ENCODE data around the gene KIAA0232.

Gene KIAA0232, protein sequence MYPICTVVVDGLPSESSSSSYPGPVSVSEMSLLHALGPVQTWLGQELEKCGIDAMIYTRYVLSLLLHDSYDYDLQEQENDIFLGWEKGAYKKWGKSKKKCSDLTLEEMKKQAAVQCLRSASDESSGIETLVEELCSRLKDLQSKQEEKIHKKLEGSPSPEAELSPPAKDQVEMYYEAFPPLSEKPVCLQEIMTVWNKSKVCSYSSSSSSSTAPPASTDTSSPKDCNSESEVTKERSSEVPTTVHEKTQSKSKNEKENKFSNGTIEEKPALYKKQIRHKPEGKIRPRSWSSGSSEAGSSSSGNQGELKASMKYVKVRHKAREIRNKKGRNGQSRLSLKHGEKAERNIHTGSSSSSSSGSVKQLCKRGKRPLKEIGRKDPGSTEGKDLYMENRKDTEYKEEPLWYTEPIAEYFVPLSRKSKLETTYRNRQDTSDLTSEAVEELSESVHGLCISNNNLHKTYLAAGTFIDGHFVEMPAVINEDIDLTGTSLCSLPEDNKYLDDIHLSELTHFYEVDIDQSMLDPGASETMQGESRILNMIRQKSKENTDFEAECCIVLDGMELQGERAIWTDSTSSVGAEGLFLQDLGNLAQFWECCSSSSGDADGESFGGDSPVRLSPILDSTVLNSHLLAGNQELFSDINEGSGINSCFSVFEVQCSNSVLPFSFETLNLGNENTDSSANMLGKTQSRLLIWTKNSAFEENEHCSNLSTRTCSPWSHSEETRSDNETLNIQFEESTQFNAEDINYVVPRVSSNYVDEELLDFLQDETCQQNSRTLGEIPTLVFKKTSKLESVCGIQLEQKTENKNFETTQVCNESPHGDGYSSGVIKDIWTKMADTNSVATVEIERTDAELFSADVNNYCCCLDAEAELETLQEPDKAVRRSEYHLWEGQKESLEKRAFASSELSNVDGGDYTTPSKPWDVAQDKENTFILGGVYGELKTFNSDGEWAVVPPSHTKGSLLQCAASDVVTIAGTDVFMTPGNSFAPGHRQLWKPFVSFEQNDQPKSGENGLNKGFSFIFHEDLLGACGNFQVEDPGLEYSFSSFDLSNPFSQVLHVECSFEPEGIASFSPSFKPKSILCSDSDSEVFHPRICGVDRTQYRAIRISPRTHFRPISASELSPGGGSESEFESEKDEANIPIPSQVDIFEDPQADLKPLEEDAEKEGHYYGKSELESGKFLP (N-terminal part only)

DNA sequence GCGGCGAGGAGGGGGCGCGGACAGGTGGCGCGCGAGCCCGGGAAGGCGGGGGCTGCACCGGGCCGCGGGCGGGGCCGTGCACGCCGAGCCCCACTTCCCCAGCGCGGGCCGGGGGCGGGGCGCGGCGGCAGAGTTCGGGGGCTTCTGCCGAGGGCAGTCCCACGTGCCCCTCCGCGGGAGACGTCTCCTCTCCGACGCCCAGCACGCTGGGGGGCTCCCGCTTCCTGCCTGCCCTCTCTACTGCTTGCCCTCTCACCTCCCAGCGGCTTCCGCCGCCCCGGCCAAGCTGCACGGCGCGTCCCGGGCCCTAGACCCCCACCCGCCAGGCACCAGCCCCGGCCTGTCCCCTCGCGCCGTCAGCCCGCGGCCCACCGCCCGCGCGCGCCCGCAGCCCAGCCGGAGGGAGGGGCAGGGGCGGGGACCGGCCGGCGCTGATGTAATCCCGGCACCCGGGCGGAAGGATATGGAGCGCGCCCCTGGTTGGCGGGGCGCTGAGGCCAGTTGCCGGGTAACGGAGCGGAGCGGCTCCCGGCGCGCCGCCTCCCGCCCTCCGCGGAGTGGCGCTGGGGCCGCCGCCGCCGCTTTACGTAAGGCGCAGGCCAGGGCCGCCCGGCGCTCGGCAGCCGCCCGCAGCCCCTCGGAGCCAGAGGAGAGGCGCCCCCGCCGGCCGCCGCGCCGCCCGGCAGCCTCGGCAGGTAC is at the start of gene KIAA0232:
TSS of gene KIAA0232 (plus strand) at position 581 of the 699 bp plus-strand sequence. CDS start 41,727 bp downstream, outside the sequence.
- peak; percentile 73 for DNase-seq

DNA sequence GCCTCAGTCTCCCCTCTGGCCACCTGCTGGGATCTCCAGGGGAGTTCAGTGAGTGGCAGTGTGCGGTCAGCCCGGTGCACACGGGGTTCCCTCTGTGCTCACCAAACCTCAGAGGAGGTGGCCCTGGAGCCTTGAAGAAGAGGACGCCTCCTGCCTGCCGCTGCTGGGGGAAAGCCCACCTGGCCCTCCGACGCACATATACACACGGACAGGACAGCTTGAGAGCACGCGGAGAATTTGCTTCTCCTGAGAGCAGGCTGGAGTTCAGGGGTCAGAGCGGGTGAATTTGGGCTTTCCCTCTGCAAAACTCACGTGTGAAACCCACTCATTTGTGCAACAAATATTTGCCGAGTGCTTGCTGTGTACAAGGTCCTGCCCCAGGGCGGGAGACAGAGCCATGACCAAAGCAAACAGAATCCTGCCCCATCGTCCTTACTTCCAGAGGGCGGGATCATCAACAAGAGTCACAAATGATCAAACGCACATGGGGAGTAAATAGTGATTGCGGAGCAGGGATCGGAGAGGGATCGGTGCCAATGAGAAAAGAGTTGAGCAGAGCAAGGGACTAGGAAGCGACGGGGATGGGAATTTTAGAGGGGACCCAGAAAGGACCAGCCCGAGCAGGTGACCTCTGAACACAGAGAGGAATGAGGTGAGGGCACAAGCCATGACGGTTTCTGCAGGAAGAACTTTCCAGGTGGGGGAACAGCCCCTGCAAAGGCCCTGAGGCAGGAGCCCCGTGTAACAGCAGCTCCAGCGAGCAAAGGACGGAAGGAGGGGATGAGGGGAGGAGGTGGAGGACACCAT is 49.0 kb upstream of the KIAA0232 start:
- DNase-seq, result no peak

DNA sequence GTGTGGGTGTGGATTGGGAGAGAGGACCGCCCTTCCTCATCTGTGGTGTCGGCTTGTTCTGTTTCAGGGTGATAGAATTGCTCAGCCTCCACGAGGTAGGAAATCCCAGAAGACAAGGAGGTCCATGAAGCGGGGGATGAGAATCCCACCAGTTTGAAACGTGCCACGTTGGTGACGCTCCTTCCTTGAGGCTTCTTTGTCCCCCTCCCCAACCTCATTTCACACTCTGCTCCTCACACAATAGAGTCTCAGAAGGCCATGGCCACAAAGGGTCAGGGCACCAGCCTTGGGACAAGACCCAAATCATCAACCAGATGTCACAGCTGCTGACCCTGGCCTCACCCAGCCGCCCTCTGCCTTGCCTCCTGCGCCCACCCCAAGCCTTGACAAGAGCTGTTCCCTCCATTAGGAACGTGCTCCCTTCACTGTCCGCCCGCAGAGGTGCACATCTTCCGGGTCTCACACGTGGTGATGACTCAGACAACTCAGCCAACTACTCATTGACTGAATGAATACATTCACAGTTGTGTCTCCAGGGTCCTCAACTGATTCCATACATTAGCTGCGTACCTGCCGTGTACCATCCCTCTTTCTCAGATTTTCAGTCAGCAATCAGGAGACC is 48.3 kb upstream of the KIAA0232 start:
- DNase-seq, result no peak

DNA sequence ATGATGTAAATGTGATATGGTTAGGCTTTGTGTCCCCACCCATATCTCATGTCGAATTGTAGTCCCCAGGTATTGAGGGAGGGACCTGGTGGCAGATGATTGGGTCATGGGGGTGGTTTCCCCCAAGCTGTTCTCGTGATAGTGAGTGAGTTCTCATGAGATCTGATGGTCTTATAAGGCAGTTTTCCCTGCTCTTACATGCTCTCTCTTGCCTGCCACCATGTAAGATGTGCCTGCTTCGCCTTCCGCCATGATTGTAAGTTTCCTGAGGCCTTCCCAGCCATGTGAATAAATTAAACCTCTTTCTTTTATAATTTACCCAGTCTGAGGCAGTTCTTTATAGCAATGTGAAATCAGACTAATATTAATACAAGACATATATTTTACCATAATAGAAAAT is 42.6 kb upstream of the KIAA0232 start:
- no peak for DNase-seq

DNA sequence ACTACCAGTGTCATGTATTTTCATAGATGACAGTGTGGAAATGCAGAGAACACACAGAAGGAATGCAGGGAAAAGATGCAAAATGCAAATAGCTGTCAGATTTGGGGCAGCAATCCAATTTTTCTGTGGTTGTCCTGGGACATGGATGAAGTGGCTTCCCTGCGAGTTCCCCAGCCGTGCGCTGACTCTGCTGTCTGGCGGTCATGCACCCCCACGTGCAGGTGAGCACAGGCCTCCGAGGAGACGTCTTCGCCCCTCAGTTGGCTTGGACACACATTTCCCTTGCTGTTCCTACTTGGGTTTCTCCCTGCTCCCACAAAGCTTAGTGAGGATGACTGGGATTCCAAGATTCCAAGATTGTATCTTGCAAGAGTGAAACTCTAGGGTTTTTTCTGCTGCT is 42.2 kb upstream of the KIAA0232 start:
- DNase-seq, result no peak

DNA sequence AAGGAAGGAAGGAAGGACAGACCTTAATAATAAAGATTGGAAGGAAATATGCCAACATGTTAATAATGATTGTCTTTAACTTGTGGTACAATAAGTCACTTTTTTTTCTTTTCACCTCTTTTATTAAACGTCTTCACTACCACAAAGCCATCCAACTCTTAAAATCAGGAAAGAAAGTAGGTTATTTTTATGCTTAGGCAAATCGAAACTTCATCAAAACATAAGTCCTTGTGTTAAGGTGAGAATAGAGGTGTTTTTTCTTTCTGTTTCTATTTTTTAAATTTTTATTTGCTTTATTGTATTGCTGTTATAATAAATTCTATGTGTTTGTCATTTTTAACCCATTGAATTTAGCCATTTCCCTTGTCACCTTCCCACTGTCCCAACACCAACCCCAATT is 40.0 kb upstream of the KIAA0232 start:
- no peak for DNase-seq

DNA sequence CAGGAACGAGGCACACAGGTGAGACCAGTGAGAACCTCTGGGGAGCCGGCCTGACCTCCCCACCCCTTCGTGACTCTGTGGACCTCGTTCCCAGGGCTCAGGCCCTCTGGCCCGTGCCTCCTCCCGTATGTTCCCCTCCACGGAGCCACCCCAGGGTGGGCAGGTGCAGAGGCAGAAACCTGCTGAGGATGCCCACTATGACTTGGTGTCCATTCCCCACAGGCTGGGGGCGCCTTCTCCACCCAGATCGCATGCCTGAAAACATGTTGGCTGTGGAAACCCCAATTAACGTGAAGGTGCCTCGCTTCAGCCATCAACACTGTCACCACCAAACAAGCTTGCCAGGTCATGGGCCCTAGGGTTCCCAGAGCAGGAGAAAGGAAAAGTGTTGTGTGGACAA is 39.5 kb upstream of the KIAA0232 start:
- DNase-seq, result no peak

DNA sequence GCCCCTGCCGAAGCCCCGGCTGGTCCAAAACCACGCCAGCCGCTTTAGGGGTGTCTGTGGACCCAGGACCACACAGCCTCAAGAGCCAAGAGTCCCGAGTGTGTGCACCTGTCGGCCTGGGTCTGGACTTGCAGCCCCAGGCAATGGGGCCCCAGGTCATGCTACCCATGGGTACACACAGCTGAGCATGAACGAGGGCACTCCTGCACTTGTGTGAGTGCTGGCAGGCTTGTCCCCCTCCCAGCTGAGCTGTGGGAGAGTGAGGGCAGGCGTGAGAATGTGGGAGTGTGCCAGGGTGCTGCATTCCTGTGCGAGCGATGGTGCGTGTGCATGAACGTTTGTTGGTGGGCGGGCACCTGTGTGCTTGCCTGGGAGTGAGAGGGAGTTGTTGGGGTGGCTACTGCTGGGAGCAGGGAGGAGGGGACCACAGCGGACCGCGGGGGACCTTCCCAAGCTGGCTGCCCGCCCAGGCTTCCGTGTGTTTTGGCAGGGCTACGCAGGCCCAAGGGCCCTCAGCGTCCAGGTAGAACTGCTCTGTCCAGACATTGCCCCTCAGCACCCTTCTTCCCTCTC is 35.7 kb upstream of the KIAA0232 start:
- DNase-seq, result no peak

DNA sequence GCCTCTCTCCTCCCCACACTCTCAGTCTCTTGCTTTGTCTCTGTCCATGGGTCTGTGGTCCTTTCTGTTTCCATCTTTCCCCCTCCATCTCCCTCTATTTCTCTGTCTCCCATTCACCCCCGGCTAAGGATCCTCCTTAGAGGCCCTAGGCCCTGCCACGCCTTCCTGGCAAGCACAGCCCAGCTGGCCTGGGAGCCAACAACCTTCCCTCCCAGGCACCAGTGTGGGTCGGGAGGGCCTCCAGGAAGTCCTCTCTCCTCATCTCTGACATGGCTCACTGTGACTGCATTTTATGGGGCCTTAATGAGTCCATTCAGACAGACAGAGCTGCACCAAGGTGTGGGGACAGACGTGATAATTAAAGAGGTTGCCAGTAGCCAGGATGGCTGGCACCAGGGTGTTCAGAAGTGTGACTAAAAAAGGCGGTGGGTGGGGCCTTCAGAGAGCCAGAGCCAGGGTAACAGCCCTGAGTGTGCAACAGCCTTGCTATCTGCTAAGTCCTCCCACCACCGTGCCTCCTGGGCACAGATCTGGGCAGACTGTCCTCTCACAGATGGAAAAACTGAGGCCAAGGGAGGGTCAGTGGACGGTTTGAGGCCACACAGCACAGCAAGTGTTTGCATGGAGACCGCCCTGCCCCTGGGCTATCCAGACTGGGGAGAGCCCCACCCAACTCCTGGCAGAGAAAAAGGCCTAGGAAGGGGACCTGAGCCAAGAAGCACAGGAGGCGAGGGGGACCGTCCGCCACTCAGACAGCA is 35.1 kb upstream of the KIAA0232 start:
- DNase-seq, result no peak

DNA sequence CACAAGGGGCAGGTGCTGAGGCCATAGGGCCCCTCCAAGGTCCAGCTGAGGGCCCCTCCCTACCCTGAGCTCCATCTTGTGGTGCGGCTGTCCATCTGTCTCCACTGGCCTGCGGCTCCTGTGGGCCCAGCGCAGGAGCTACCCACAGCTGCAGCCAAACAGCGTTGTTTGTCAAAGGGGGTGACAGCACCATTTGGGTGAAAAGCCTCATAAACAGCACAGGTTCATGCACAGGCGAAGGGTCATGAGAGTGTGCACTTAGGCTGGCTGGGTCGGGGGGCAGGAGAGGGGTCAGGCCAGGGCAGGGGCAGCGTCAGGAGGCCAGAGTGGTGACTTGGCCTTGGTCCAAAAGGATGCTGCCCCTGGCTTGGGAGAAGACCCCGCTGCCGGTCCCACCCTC is 34.2 kb upstream of the KIAA0232 start:
- DNase-seq, result no peak

DNA sequence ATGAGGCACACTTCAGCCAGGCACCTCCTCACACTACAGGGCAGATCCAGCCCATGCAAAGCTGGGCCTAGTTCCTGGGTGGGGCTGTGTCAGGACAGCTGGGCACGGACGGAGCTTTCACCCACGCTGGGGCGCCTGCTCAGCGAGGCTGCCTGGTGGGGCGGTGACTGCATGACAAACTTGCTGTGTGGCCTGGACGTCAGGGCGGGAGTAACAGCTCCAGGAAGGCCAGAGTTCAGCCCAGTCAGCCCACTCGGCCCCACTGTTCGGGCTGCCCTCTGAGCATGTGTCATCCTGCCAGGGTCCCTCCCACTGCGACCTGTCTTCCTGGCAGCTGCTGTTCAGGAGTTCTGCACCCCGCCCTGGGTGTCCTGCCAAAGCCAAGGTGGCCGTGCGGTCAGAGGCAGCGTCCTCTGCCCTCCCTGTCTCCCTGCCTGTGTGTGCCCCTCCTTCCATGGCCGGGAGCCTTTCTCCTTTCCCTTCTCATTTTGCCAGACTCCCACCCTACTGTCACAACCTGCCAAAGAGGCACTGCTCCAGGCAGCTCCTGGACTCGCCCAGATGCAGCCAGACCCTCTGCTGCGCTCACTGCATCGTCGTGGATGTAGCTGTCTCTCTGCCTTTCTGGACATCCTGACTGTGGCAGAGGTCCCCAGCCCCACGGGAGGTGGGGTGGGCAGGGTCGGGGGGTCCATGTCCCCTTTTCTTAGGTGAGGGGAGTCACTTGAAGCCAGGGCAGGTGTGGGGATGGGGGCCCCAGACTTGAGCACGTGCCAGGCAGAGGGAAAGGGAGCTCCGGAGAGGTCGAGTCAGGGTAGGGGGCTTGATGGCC is 33.0 kb upstream of the KIAA0232 start:
- no peak for DNase-seq

DNA sequence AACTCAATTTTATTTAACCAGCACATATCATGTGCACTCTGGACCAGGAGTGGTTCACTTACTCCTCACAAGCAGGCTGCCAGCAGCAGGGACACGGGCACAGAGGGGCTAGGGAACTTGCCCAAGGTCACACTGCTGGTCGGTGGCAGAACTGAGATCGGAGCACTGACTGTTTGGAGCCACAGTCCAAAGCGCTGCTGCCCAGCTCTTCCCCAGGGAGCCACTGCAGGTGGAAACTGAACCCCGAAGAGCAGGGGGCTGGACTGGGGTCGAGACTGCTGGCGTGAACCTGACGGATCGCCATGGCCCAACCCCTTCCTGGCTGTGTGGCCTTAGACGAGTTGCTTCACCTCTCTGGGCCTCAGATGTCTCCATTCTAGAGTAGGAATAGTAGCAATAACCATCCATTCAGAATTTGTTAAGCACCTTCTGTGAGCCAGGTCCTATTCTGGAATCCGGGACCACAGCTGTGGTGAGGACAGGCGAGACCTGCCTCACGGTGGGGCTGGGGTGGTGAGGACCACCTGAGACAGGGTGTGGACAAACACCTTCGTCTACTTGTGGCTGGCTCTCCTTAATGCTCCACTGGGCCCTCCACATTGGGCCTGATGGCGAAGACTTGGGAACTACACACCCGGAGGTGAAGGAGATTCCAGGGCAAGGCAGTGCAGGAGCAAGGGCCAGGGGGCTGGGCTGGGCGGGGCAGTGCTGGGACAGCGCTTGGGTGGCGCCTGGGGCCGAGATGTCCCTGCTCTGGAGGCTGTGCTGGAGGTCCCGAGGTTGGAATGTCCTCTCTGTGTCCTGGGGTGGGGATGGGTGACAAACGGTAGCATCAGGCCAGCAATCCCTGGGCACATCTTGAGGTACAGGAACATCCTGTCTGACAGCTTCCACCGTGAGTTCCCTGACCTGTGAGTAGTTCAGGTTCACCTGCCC is 32.0 kb upstream of the KIAA0232 start:
- DNase-seq, result no peak

DNA sequence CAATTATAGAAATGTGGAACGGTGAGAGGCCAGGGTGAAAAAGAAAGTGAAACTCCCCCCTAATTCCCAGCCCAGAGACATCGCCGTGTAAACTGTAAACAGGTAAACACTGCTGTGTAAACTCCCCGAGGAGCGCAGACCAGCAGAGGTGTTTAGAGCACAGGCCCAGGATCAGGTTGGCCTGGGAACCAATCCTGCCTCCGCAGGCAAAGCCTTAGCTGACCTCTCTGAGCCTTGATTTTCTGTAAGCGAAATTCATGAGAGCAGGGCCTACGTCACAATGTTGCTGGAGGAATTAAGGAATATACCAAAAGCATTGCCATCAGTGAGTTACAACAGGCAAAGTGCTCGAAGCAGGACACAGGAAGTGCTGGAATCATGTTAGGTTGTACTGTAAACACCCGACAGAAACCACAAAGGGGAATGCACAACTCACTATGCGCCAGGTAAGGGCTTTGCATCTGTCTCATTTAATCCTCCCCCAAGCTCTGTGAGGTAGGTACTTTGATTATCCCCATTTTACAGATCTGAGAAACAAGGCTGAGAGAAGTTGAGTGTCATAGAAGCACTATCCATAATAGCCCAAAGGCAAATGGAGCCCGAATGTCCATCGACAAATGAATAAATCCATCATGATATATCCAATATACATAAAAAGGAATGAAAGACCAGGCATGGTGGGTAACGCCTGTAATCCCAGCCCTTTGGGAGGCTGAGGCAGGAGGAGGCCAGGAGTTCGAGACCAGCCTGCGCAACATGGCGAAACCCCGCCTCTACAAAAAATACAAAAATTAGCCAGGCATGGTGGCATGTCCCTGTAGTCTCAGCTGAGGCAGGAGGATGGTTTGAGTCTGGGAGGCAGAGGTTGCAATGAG is 30.7 kb upstream of the KIAA0232 start:
- DNase-seq, result no peak

DNA sequence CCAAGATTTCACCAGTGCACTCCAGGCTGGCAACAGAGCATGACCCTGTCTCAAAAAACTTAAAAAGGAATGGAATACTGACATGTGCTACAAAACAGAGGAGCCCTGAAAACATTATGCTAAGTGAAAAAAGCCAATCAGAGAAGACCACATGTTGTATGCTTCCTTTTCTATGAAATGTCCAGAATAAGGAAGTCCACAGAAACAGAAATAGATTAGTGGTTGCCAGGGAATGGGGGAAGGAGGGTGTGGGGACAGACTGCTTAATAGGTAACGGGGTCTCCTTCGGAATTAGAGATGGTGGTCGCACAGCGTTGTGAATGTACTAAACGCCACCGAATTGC is 30.1 kb upstream of the KIAA0232 start:
- no peak for DNase-seq

DNA sequence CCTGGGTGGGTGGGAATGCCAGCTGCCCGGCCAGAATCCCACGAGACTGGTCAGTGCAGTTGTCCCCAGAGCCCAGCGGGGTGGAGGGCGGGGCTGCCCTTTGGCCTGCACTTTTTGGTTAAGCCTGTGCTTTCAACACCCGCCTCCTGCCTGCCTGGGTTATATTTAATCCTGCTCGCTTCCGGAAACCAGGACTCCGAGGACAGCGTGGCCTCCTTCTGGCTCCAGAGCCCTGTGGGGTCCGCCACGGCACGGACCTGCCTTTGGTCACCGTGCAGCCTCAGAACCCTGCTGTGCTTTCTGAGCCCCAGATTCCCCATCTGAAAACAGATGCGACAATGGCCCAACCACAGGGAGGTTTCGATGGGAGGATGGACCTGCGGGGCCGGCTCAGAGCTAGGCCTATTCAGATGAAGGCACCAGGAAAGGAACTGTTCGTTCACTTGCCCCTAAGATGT is 29.4 kb upstream of the KIAA0232 start:
- DNase-seq, result no peak

DNA sequence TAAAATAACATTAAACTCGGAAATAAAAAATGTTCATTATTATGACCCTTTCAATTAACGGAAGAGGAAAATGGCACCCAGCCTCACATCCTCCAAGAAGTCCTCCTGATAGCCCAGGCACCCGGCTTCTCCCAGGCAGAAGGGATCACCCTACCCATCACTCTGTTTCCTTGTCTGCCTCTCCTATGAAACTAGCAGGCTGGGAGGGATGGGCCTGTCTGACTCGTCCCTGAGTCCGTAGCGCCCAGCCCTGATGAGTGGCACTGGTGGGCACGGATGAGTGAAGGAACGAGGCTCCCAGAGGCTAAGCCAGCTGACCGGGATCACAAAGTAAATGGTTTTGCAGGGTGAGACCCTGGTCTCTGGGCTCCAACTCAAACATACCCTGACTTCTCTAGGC is 28.6 kb upstream of the KIAA0232 start:
- no peak for DNase-seq

DNA sequence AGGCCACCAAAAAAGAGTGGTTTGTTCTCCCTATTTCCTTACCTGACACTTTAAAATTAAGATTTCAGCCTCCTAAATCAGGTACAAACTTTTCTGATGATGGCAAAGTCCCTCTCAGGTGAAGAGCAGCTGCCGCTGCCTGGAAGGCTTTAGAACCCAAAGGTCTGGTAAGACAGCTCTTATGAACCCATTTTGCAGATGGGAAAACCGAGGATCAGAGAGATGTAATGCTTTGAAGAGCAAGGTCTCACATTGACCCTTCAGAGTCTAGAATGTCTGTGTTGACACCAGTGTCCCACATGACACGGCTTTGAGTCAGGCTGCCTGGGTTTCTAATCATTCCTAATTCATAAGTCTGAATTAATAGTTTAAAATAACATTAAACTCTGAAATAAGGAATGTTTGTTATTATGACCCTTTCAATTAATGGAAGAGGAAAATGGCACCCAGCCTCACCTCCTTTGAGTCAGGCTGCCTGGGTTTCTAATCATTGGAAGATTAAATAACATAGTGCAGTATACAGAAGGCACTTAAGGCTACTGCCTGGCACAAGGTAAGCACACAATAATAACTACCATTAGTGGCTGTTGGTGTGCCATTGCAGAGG is 27.9 kb upstream of the KIAA0232 start:
- DNase-seq, result no peak

Measured in NCI-H1048 (cell line).